ENCODE data around the gene P2RY10. TPM values are rescaled to one million over a fixed set of nuclear protein-coding genes. Genes with fewer than 3 reads are reported as not detected.
A peak's percentile ranks its signal among the peaks of the same experiment; 100 is the strongest.

P2RY10 gene
- total and polyA plus RNA-seq, 8 donors: 0.18 to 14.2 (median 2.4) TPM; not detected in 5

GRCh38 chrX:78957768-78958130 lies 12.6 kb downstream of the P2RY10 start:
- Histone ChIP-seq H3K4me1 (no peaks in the 10 kb centered on the region), H3K9me3 (no peaks in the 10 kb centered on the region), H3K27me3 (no peaks in the 10 kb centered on the region), H3K4me3 (no peak overlapping the region), H3K36me3 (no peaks in the 10 kb centered on the region), H3K27ac (no peak overlapping the region)
- TF ChIP-seq POLR2AphosphoS5 (IDR thresholded peaks at IDR 0.05) (no peak), EP300 (IDR thresholded peaks at IDR 0.05) (no peak), POLR2A (IDR thresholded peaks at IDR 0.05) (no peak)
- TF ChIP-seq, protein P1, sequence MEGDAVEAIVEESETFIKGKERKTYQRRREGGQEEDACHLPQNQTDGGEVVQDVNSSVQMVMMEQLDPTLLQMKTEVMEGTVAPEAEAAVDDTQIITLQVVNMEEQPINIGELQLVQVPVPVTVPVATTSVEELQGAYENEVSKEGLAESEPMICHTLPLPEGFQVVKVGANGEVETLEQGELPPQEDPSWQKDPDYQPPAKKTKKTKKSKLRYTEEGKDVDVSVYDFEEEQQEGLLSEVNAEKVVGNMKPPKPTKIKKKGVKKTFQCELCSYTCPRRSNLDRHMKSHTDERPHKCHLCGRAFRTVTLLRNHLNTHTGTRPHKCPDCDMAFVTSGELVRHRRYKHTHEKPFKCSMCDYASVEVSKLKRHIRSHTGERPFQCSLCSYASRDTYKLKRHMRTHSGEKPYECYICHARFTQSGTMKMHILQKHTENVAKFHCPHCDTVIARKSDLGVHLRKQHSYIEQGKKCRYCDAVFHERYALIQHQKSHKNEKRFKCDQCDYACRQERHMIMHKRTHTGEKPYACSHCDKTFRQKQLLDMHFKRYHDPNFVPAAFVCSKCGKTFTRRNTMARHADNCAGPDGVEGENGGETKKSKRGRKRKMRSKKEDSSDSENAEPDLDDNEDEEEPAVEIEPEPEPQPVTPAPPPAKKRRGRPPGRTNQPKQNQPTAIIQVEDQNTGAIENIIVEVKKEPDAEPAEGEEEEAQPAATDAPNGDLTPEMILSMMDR (IDR thresholded peaks at IDR 0.05): no peak
- intact Hi-C loops (cut with DNase I; ENCODE audit: low total_unique reads): no loop called here
- DNase-seq: no peak

GRCh38 chrX:78958419-78959116 lies 13.4 kb downstream of the P2RY10 start:
- intact Hi-C loops (cut with DNase I; ENCODE audit: low total_unique reads): no loop called here
- H3K9me3 ChIP-seq: no peaks in the 10 kb centered on the region
- DNase-seq: no peak
- no peaks in the 10 kb centered on the region for H3K4me1 ChIP-seq
- no peaks in the 10 kb centered on the region for H3K27me3 ChIP-seq
- H3K27ac ChIP-seq: no peak overlapping the region
- TF ChIP-seq EP300 (IDR thresholded peaks at IDR 0.05) (no peak), POLR2AphosphoS5 (IDR thresholded peaks at IDR 0.05) (no peak), POLR2A (IDR thresholded peaks at IDR 0.05) (no peak)
- TF ChIP-seq, protein P1 (IDR thresholded peaks at IDR 0.05): no peak
- H3K36me3 ChIP-seq: no peaks in the 10 kb centered on the region
- 71 to 92% (median 81%) methylated on average over 2 of the region's 2 CpGs for WGBS, 5 donors
- H3K4me3 ChIP-seq: no peak overlapping the region

DNA sequence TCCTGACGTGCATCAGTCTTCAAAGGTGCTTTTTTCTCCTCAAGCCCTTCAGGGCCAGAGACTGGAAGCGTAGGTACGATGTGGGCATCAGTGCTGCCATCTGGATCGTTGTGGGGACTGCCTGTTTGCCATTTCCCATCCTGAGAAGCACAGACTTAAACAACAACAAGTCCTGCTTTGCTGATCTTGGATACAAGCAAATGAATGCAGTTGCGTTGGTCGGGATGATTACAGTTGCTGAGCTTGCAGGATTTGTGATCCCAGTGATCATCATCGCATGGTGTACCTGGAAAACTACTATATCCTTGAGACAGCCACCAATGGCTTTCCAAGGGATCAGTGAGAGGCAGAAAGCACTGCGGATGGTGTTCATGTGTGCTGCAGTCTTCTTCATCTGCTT lies 15.7 kb downstream of the P2RY10 start:
- TF ChIP-seq POLR2A (IDR thresholded peaks at IDR 0.05): no peak
- no peak overlapping the region for H3K27ac ChIP-seq
- no peaks in the 10 kb centered on the region for H3K4me1 ChIP-seq
- no peak overlapping the region for H3K4me3 ChIP-seq
- no peaks in the 10 kb centered on the region for H3K9me3 ChIP-seq
- intact Hi-C loops (cut with DNase I; ENCODE audit: low total_unique reads): no loop called here
- H3K36me3 ChIP-seq: no peaks in the 10 kb centered on the region
- no peaks in the 10 kb centered on the region for H3K27me3 ChIP-seq
- no peak for DNase-seq
- 66 to 94% (median 88%) methylated on average over 8 of the region's 8 CpGs for WGBS, 5 donors

GRCh38 chrX:78964598-78964997 lies 19.4 kb downstream of the P2RY10 start:
- intact Hi-C loops (cut with DNase I; ENCODE audit: low total_unique reads): no loop called here
- Histone ChIP-seq H3K4me3 (no peak overlapping the region), H3K27me3 (no peaks in the 10 kb centered on the region), H3K27ac (no peak overlapping the region), H3K4me1 (no peaks in the 10 kb centered on the region), H3K36me3 (no peaks in the 10 kb centered on the region), H3K9me3 (peaks cover 0 to 12% (median 5%) of the 10 kb centered on the region in 4 donors)
- 67 to 93% (median 83%) methylated on average over 3 of the region's 3 CpGs for WGBS, 5 donors
- no peak for DNase-seq
- TF ChIP-seq EP300 (IDR thresholded peaks at IDR 0.05) (no peak), POLR2A (IDR thresholded peaks at IDR 0.05) (no peak), POLR2AphosphoS5 (IDR thresholded peaks at IDR 0.05) (no peak)
- TF ChIP-seq, protein P1 (IDR thresholded peaks at IDR 0.05): no peak

DNA sequence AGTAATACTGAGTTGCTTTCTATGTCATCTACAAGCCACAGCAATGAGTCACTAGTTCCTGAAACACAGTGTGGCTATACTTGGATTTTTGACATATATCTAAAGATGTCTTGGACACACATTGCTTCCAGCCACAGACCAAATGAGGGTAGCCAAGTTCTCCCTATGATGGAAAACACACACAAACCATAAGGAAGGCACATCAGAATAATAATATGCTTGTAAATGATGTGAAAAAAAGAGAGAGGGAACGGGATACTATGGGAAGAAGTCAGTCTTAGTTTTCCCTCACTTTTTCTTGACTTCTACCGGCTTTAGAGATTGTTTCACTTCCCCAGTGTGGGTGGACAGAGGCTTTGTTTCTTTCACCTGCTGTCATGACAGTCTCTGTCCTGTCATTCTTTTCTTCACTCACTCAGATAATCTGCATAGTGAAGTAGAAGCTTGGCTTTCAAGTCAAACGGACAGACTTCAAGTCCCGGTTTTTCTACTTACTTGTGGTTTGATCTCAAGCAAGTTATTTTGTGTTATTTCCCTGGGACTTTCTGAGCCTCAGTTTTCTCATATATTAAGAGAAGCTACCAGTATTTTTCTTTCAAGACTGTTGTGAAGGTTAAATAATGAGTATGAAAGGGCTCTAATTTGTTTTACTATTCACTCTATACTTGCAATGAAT lies 34.7 kb downstream of the P2RY10 start:
- Histone ChIP-seq H3K27me3 (no peaks in the 10 kb centered on the region), H3K9me3 (peaks cover 0 to under 1% (median 0%) of the 10 kb centered on the region in 4 donors), H3K27ac (no peak overlapping the region), H3K4me1 (no peaks in the 10 kb centered on the region), H3K4me3 (no peak overlapping the region), H3K36me3 (no peaks in the 10 kb centered on the region)
- intact Hi-C loops (cut with DNase I; ENCODE audit: low total_unique reads): no loop called here
- TF ChIP-seq POLR2AphosphoS5 (IDR thresholded peaks at IDR 0.05): no peak
- no peak for TF ChIP-seq POLR2A (IDR thresholded peaks at IDR 0.05)
- TF ChIP-seq, protein P1 (IDR thresholded peaks at IDR 0.05): no peak
- TF ChIP-seq EP300 (IDR thresholded peaks at IDR 0.05): no peak
- 42 to 59% (median 59%) methylated on average over 4 of the region's 4 CpGs for WGBS, 5 donors
- peak in 1 of 2 donors; percentile 19 for DNase-seq
